ENCODE results near the gene MRC2. TPM values are rescaled to one million over a fixed set of nuclear protein-coding genes. Genes with fewer than 3 reads are reported as not detected.

MRC2 gene
- total RNA-seq, 1 experiment from 2014 or later: 12.3 TPM

GRCh38 chr17:62715882-62716390 is 88.5 kb downstream of the MRC2 start:
- ChIA-PET POLR2A (interaction anchor here (0.7 kb wide), 1 partner anchor 12 kb away, joined by 3 read pairs; no protein-coding TSS in a partner anchor), CTCF (interaction anchor here (0.6 to 0.9 kb wide), 2 partner anchors 206 to 253 kb away, joined by 3 to 4 read pairs; no protein-coding TSS in a partner anchor)
- Mint-ChIP-seq H3K27ac (ENCODE audit: low read depth, unreplicated experiment) (no peak overlapping the region), H3K4me3 (ENCODE audit: unreplicated experiment) (no peak overlapping the region), H3K27me3 (ENCODE audit: insufficient read depth, unreplicated experiment) (no peaks in the 10 kb centered on the region), H3K36me3 (ENCODE audit: insufficient read depth, unreplicated experiment) (no peaks in the 10 kb centered on the region), H3K4me1 (ENCODE audit: insufficient read depth, unreplicated experiment) (peaks cover 34% of the 10 kb centered on the region), H3K9me3 (ENCODE audit: unreplicated experiment) (no peaks in the 10 kb centered on the region)
- intact Hi-C loops (cut with micrococcal nuclease): no loop called here
- TF ChIP-seq CTCF (IDR thresholded peaks at IDR 0.05; ENCODE audit: unreplicated experiment): no peak
- DNase-seq (ENCODE audit: unreplicated experiment): no peak
- no TSS peak for BruUV-seq (replicated peaks)

- intact Hi-C loops (cut with micrococcal nuclease): no loop called here
- no peaks in the 10 kb centered on the region for H3K9me3 Mint-ChIP-seq (ENCODE audit: unreplicated experiment)
- no peak overlapping the region for H3K4me3 Mint-ChIP-seq (ENCODE audit: unreplicated experiment)
- H3K27ac Mint-ChIP-seq (ENCODE audit: low read depth, unreplicated experiment): peak overlapping the region; percentile 7
- H3K4me1 Mint-ChIP-seq (ENCODE audit: insufficient read depth, unreplicated experiment): peaks cover 34% of the 10 kb centered on the region
- no peak for DNase-seq (ENCODE audit: unreplicated experiment)
- no peak for TF ChIP-seq CTCF (IDR thresholded peaks at IDR 0.05; ENCODE audit: unreplicated experiment)
- no TSS peak for BruUV-seq (replicated peaks)
- H3K36me3 Mint-ChIP-seq (ENCODE audit: insufficient read depth, unreplicated experiment): no peaks in the 10 kb centered on the region
- CTCF ChIA-PET: no interaction called here
- POLR2A ChIA-PET: interaction anchor here (0.6 to 0.7 kb wide), 2 partner anchors 21 to 81 kb away, joined by 3 read pairs; no protein-coding TSS in a partner anchor
- H3K27me3 Mint-ChIP-seq (ENCODE audit: insufficient read depth, unreplicated experiment): no peaks in the 10 kb centered on the region
Measured at GRCh38 chr17:62716834-62717588, 89.5 kb downstream of the MRC2 start.

- ChIA-PET POLR2A (no interaction called here), CTCF (interaction anchor here (0.6 to 0.7 kb wide), 2 partner anchors 26 to 891 kb away, joined by 3 read pairs; no protein-coding TSS in a partner anchor)
- no peaks in the 10 kb centered on the region for H3K36me3 Mint-ChIP-seq (ENCODE audit: insufficient read depth, unreplicated experiment)
- no TSS peak for BruUV-seq (replicated peaks)
- no peak for TF ChIP-seq CTCF (IDR thresholded peaks at IDR 0.05; ENCODE audit: unreplicated experiment)
- no peaks in the 10 kb centered on the region for H3K9me3 Mint-ChIP-seq (ENCODE audit: unreplicated experiment)
- DNase-seq (ENCODE audit: unreplicated experiment): no peak
- H3K27ac Mint-ChIP-seq (ENCODE audit: low read depth, unreplicated experiment): peak overlapping the region; percentile 7
- no peak overlapping the region for H3K4me3 Mint-ChIP-seq (ENCODE audit: unreplicated experiment)
- H3K27me3 Mint-ChIP-seq (ENCODE audit: insufficient read depth, unreplicated experiment): no peaks in the 10 kb centered on the region
- intact Hi-C loops (cut with micrococcal nuclease): no loop called here
- peaks cover 34% of the 10 kb centered on the region for H3K4me1 Mint-ChIP-seq (ENCODE audit: insufficient read depth, unreplicated experiment)
Measured at GRCh38 chr17:62717589-62717855, 90.1 kb downstream of the MRC2 start.

GRCh38 chr17:62717889-62718288 is 90.4 kb downstream of the MRC2 start:
- ChIA-PET CTCF (interaction anchor here (0.6 to 0.7 kb wide), 2 partner anchors 26 to 890 kb away, joined by 3 read pairs; no protein-coding TSS in a partner anchor), POLR2A (no interaction called here)
- no peaks in the 10 kb centered on the region for H3K27me3 Mint-ChIP-seq (ENCODE audit: insufficient read depth, unreplicated experiment)
- H3K27ac Mint-ChIP-seq (ENCODE audit: low read depth, unreplicated experiment): peak overlapping the region; percentile 7
- DNase-seq (ENCODE audit: unreplicated experiment): no peak
- H3K4me3 Mint-ChIP-seq (ENCODE audit: unreplicated experiment): no peak overlapping the region
- no TSS peak for BruUV-seq (replicated peaks)
- no peaks in the 10 kb centered on the region for H3K36me3 Mint-ChIP-seq (ENCODE audit: insufficient read depth, unreplicated experiment)
- intact Hi-C loops (cut with micrococcal nuclease): no loop called here
- no peaks in the 10 kb centered on the region for H3K9me3 Mint-ChIP-seq (ENCODE audit: unreplicated experiment)
- no peak for TF ChIP-seq CTCF (IDR thresholded peaks at IDR 0.05; ENCODE audit: unreplicated experiment)
- H3K4me1 Mint-ChIP-seq (ENCODE audit: insufficient read depth, unreplicated experiment): peaks cover 34% of the 10 kb centered on the region

Measured in MCF 10A (cell line).